ENCODE data around the gene NT5C1A. TPM values are rescaled to one million over a fixed set of nuclear protein-coding genes. Genes with fewer than 3 reads are reported as not detected.
A peak's percentile ranks its signal among the peaks of the same experiment; 100 is the strongest.

The NT5C1A gene
- total RNA-seq, 2 experiments from 2014 or later = not detected

DNA sequence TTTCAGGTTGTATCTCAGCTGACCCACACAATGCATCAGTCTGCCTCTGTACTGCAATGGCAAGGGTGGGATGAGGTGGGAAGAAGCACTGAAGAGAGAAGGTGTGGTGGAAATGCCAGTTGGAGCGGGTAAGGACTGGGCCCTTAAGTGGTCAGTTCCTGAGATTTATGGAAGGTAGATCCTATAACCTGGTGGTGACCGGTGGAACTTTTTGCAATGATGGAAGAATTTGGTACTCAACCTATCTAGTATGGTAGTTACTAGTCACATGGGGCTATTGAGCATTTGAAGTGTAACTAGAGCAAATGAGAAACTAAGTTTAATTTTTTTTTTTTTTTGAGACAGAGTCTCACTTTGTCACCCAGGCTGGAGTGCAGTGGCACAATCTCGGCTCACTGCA lies 27.5 kb upstream of the NT5C1A start:
- ChIA-PET CTCF (interaction anchor here (1.4 kb wide), 1 partner anchor 41 kb away, joined by 8 read pairs; no protein-coding TSS in a partner anchor), POLR2A (no interaction called here)
- Mint-ChIP-seq H3K27me3 (peaks cover 2% of the 10 kb centered on the region), H3K36me3 (no peaks in the 10 kb centered on the region), H3K27ac (no peak overlapping the region), H3K9me3 (no peaks in the 10 kb centered on the region), H3K4me1 (ENCODE audit: low read depth) (peaks cover 9% of the 10 kb centered on the region), H3K4me3 (no peak overlapping the region)
- DNase-seq = no peak
- intact Hi-C loops (cut with micrococcal nuclease) = no loop called here

GRCh38 chr1:39698568-39698967 lies 26.7 kb upstream of the NT5C1A start:
- no peak for DNase-seq
- intact Hi-C loops (cut with micrococcal nuclease) = no loop called here
- Mint-ChIP-seq H3K27me3 (peaks cover 2% of the 10 kb centered on the region), H3K4me1 (ENCODE audit: low read depth) (peaks cover 13% of the 10 kb centered on the region), H3K4me3 (no peak overlapping the region), H3K36me3 (no peaks in the 10 kb centered on the region), H3K9me3 (no peaks in the 10 kb centered on the region), H3K27ac (no peak overlapping the region)
- ChIA-PET POLR2A (no interaction called here), CTCF (interaction anchor here (0.8 kb wide), 1 partner anchor 40 kb away, joined by 3 read pairs; no protein-coding TSS in a partner anchor)

DNA sequence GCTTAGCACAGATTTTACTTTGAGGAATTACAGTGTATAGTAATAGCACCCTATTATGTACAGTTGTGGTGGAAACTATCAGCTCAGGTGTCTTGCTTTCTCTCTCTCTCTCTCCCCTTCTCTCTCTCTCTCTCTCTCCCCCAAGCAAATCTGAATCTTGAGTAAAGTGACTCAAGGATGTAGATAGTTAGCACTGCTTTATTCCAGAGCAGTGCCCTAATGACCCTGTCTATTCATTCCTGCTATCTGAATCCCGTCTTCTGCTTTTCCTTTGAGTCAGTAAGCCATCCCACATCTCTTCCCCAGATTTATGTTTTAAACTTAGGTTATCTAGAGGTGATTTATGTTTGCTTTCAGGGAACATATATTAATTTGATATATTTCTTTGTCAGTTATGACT lies 24.5 kb upstream of the NT5C1A start:
- ChIA-PET POLR2A (no interaction called here), CTCF (no interaction called here)
- Mint-ChIP-seq H3K36me3 (no peaks in the 10 kb centered on the region), H3K4me3 (no peak overlapping the region), H3K9me3 (no peaks in the 10 kb centered on the region), H3K4me1 (ENCODE audit: low read depth) (peaks cover 24% of the 10 kb centered on the region), H3K27ac (no peak overlapping the region), H3K27me3 (peaks cover 7% of the 10 kb centered on the region)
- no peak for DNase-seq
- intact Hi-C loops (cut with micrococcal nuclease) = no loop called here

DNA sequence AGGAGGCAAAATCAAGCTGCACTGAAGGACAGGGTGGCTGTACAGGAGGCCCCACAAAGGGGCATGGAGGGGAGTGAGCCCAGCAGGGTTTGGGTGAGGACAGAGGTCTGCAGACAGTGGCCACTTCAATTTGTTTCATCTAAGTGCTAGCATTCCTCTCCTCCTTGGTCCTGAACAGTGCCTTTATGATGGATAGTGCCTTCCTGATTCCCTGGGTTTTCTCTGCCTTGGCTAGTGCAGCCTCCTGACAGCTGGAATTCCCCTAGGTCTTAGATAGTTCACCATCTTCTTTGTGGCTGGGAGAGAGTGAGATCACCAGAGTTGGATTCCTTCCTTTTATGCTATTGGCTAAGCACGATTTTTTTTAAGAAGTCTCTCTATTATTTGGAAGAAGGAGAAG lies 23.1 kb upstream of the NT5C1A start:
- no peak for DNase-seq
- no peaks in the 10 kb centered on the region for H3K9me3 Mint-ChIP-seq
- peaks cover 36% of the 10 kb centered on the region for H3K4me1 Mint-ChIP-seq (ENCODE audit: low read depth)
- no peak overlapping the region for H3K27ac Mint-ChIP-seq
- no peaks in the 10 kb centered on the region for H3K36me3 Mint-ChIP-seq
- peaks cover 5% of the 10 kb centered on the region for H3K27me3 Mint-ChIP-seq
- CTCF ChIA-PET = interaction anchor here (2.9 to 4.6 kb wide), 3 partner anchors 22 to 89 kb away, joined by 9 to 21 read pairs (median 10); partner anchors contain the start of gene NT5C1A
- intact Hi-C loops (cut with micrococcal nuclease) = no loop called here
- POLR2A ChIA-PET = no interaction called here
- H3K4me3 Mint-ChIP-seq = no peak overlapping the region

- ChIA-PET CTCF (interaction anchor here (1.7 to 4.6 kb wide), 5 partner anchors 21 to 88 kb away, joined by 7 to 21 read pairs (median 10); partner anchors contain the start of gene NT5C1A), POLR2A (no interaction called here)
- Mint-ChIP-seq H3K27me3 (peaks cover 5% of the 10 kb centered on the region), H3K27ac (no peak overlapping the region), H3K36me3 (no peaks in the 10 kb centered on the region), H3K4me1 (ENCODE audit: low read depth) (peaks cover 39% of the 10 kb centered on the region), H3K9me3 (no peaks in the 10 kb centered on the region), H3K4me3 (no peak overlapping the region)
- DNase-seq = peak; percentile 40
- intact Hi-C loops (cut with micrococcal nuclease) = no loop called here
Measured at GRCh38 chr1:39694026-39694425, 22.1 kb upstream of the NT5C1A start.

- no peak for DNase-seq
- Mint-ChIP-seq H3K27me3 (peaks cover 5% of the 10 kb centered on the region), H3K4me1 (ENCODE audit: low read depth) (peaks cover 39% of the 10 kb centered on the region), H3K4me3 (peak overlapping the region; percentile 47), H3K27ac (no peak overlapping the region), H3K9me3 (no peaks in the 10 kb centered on the region), H3K36me3 (no peaks in the 10 kb centered on the region)
- POLR2A ChIA-PET = interaction anchor here (1.1 kb wide), 1 partner anchor 26 kb away, joined by 3 read pairs; no protein-coding TSS in a partner anchor
- CTCF ChIA-PET = interaction anchor here (1.7 to 5.5 kb wide), 6 partner anchors 20 to 86 kb away, joined by 7 to 33 read pairs (median 12); partner anchors contain the start of gene NT5C1A
- intact Hi-C loops (cut with micrococcal nuclease) = no loop called here
Measured at GRCh38 chr1:39692152-39693074, 20.5 kb upstream of the NT5C1A start.

DNA sequence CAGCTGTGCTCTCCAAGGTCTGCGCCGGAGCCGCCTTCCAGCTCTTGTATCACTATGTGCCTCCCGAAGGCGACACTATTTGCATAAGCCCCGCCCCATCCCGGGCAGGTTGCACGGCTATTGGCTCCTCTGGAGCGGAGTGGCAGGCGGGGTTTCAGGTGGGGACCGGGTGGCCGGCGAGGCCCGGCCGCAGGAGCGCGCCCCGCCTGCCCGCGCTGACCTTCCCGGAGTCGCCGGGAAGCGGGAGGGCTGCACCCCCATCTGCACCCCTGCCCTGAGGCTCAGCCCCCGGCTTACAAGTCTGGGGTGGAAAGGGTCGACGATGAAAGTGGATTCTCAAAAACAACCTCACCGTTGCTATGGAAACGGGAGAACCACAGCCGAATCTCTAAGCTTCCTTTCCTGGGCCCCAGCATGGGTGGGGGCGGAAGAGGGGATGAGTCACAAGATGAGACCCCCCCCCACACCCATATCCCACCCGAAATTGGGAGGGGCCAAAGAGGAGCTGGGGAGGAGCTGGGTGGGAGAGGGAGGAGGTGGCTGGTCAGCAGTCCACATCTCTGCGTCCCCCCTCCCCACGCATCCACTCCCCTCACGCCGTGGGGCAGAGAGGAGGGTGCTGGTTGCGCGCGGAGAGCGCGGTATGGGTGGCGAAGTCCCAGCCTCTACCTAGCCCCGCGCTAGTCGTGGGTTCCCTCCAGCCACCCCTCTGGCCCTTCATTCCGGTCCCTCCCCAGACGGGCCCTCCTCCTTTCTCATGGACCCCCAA lies 19.7 kb upstream of the NT5C1A start, which contains the start of gene HPCAL4:
Gene HPCAL4, minus strand, starts transcription at position 51 of the 769 bp plus-strand sequence. CDS start 6,830 bp downstream, outside the sequence.
- ChIA-PET POLR2A (interaction anchor here (1.1 kb wide), 1 partner anchor 25 kb away, joined by 3 read pairs; no protein-coding TSS in a partner anchor), CTCF (interaction anchor here (0.6 to 5.5 kb wide), 5 partner anchors 10 to 228 kb away, joined by 3 to 33 read pairs (median 6); partner anchors contain the start of gene NT5C1A)
- Mint-ChIP-seq H3K36me3 (no peaks in the 10 kb centered on the region), H3K4me1 (ENCODE audit: low read depth) (peaks cover 39% of the 10 kb centered on the region), H3K4me3 (peak within 1 kb of the TSS; percentile 70), H3K27ac (no peak within 1 kb of the TSS), H3K9me3 (no peaks in the 10 kb centered on the region), H3K27me3 (peaks cover 5% of the 10 kb centered on the region)
- intact Hi-C loops (cut with micrococcal nuclease) = loop anchor here (2.0 kb wide), 2 partner anchors 25 to 47 kb away; partner anchors contain the start of gene PPIE
- DNase-seq = peak; percentile 90

DNA sequence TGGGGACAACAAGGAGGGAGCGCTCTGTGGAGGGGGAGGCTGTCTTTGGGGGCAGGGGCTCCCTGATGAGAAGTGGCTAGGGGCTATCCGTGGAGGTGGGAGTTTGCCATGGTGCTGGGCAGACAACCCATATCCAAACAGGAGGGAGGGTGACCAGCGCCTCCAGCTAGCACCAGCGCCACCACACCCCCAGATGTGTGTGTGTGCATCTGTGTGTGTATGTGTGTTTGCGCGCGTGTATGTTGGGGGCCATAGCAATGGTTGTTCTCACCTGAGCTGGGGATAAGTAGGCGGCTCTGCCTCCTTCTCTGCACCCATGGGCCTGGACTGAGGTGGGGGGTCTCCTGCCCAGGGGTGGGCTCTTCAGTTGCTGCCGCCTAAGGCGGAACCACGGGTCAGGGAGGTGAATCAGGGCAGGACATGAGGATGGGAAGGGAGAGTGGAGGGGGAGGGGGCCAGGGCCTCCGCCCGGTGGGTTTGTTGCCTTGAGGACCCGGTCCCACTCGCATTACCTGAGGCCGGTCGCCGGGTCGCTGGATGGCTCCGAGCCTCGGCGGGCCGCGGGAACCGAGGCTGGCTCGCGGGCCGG lies 19.0 kb upstream of the NT5C1A start:
- H3K27ac Mint-ChIP-seq = no peak overlapping the region
- peaks cover 39% of the 10 kb centered on the region for H3K4me1 Mint-ChIP-seq (ENCODE audit: low read depth)
- intact Hi-C loops (cut with micrococcal nuclease) = loop anchor here (2.0 kb wide), 2 partner anchors 24 to 48 kb away; partner anchors contain the start of gene PPIE
- peaks cover 5% of the 10 kb centered on the region for H3K27me3 Mint-ChIP-seq
- no peaks in the 10 kb centered on the region for H3K9me3 Mint-ChIP-seq
- H3K4me3 Mint-ChIP-seq = peak overlapping the region; percentile 70
- ChIA-PET POLR2A (interaction anchor here (1.1 kb wide), 1 partner anchor 24 kb away, joined by 3 read pairs; no protein-coding TSS in a partner anchor), CTCF (interaction anchor here (0.6 to 5.5 kb wide), 7 partner anchors 9 to 229 kb away, joined by 3 to 33 read pairs (median 6); partner anchors contain the start of gene NT5C1A)
- no peak for DNase-seq
- H3K36me3 Mint-ChIP-seq = no peaks in the 10 kb centered on the region

- Mint-ChIP-seq H3K27ac (no peak overlapping the region), H3K4me3 (peak overlapping the region; percentile 70), H3K36me3 (no peaks in the 10 kb centered on the region), H3K9me3 (no peaks in the 10 kb centered on the region), H3K4me1 (ENCODE audit: low read depth) (peaks cover 38% of the 10 kb centered on the region), H3K27me3 (peaks cover 5% of the 10 kb centered on the region)
- POLR2A ChIA-PET = no interaction called here
- intact Hi-C loops (cut with micrococcal nuclease) = loop anchor here (2.0 kb wide), 2 partner anchors 23 to 49 kb away; partner anchors contain the start of gene PPIE
- CTCF ChIA-PET = interaction anchor here (1.0 to 5.5 kb wide), 5 partner anchors 10 to 84 kb away, joined by 3 to 33 read pairs (median 4); partner anchors contain the start of gene NT5C1A
- no peak for DNase-seq
Measured at GRCh38 chr1:39690225-39690624, 18.3 kb upstream of the NT5C1A start.

DNA sequence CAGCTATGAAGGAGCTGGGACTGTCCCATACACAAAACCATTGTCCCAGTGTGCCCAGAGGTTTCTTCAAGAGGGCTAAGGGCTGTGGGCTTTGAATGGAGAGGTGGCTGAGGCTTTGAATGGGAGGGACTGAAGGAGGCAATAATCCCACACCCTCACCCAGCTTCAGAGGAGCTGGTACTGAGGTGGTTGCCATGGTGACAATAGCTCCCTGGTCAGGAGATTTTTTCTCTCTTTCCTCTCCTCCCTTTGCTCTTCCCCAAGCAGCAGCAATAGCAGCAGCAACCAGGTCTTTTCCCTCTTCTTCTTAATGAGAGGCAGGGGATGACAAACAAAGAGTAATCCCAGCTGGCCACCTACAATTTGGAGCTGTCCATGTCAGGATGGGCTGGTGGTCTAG lies 17.7 kb upstream of the NT5C1A start:
- no peak for DNase-seq
- no peaks in the 10 kb centered on the region for H3K36me3 Mint-ChIP-seq
- POLR2A ChIA-PET = no interaction called here
- H3K27me3 Mint-ChIP-seq = peaks cover 7% of the 10 kb centered on the region
- no peak overlapping the region for H3K27ac Mint-ChIP-seq
- H3K4me3 Mint-ChIP-seq = no peak overlapping the region
- CTCF ChIA-PET = interaction anchor here (1.0 to 5.5 kb wide), 5 partner anchors 11 to 83 kb away, joined by 3 to 33 read pairs (median 4); partner anchors contain the start of gene NT5C1A
- no peaks in the 10 kb centered on the region for H3K9me3 Mint-ChIP-seq
- peaks cover 34% of the 10 kb centered on the region for H3K4me1 Mint-ChIP-seq (ENCODE audit: low read depth)
- intact Hi-C loops (cut with micrococcal nuclease) = loop anchor here (2.0 kb wide), 2 partner anchors 23 to 49 kb away; partner anchors contain the start of gene PPIE

- no peak for DNase-seq
- H3K27me3 Mint-ChIP-seq = peaks cover 9% of the 10 kb centered on the region
- intact Hi-C loops (cut with micrococcal nuclease) = no loop called here
- no peaks in the 10 kb centered on the region for H3K9me3 Mint-ChIP-seq
- no peak overlapping the region for H3K27ac Mint-ChIP-seq
- ChIA-PET POLR2A (no interaction called here), CTCF (interaction anchor here (0.6 to 5.5 kb wide), 5 partner anchors 10 to 83 kb away, joined by 3 to 33 read pairs (median 4); partner anchors contain the start of gene NT5C1A)
- H3K36me3 Mint-ChIP-seq = no peaks in the 10 kb centered on the region
- no peak overlapping the region for H3K4me3 Mint-ChIP-seq
- peaks cover 32% of the 10 kb centered on the region for H3K4me1 Mint-ChIP-seq (ENCODE audit: low read depth)
Measured at GRCh38 chr1:39689214-39689613, 17.3 kb upstream of the NT5C1A start.

Data from activated CD4-positive, alpha-beta memory T cell treated with anti-CD3 and anti-CD28 coated beads for 36 hours (primary cell).